Measurements from ENCODE around the gene NHP2. TPM values are rescaled to one million over a fixed set of nuclear protein-coding genes. Genes with fewer than 3 reads are reported as not detected.

NHP2 gene
- total and polyA plus RNA-seq, 9 of the 15 experiments (the other 6 are each of a cell fraction or from before 2014, with no cell fraction given): 52.8 to 622 (median 144) TPM

DNA sequence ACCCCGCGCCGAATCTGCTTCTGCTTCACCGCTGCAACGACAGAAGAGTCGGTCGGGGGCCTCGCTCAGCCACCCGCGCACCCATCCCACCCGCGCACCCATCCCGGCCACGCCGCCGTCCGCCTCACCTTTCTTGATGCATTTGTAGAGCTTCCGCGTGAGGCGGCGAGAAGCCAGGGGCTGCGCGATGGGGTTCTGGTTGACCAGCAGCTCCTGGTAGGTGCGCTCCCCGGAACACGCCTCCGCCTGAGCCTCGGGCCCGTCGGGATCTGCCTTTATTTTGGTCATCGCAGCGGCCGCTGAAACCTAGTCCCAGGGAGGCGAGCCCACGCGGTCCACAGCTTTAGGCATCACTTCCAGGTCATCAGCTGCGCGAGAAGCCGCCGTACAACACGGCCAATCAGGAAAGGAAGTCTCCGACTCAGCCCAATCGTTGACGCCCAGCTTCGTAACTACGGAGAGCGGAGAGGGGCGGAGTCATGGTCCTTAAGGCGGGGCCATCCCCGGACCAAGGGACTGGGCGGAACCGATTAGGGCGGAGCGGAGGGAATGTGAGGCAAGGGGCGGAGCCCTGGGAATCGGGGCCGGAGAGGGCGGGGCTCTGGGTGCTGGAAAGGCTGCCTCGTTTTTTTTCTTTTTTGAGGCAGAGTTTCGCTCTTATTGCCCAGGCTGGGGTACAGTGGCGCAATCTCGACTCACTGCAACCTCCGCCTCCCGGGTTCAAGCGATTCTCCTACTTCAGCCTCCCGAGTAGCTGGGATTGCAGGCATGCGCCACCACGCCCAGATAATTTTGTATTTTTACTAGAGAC is at the start of gene NHP2 (continued):
- TF ChIP-seq, protein P1, sequence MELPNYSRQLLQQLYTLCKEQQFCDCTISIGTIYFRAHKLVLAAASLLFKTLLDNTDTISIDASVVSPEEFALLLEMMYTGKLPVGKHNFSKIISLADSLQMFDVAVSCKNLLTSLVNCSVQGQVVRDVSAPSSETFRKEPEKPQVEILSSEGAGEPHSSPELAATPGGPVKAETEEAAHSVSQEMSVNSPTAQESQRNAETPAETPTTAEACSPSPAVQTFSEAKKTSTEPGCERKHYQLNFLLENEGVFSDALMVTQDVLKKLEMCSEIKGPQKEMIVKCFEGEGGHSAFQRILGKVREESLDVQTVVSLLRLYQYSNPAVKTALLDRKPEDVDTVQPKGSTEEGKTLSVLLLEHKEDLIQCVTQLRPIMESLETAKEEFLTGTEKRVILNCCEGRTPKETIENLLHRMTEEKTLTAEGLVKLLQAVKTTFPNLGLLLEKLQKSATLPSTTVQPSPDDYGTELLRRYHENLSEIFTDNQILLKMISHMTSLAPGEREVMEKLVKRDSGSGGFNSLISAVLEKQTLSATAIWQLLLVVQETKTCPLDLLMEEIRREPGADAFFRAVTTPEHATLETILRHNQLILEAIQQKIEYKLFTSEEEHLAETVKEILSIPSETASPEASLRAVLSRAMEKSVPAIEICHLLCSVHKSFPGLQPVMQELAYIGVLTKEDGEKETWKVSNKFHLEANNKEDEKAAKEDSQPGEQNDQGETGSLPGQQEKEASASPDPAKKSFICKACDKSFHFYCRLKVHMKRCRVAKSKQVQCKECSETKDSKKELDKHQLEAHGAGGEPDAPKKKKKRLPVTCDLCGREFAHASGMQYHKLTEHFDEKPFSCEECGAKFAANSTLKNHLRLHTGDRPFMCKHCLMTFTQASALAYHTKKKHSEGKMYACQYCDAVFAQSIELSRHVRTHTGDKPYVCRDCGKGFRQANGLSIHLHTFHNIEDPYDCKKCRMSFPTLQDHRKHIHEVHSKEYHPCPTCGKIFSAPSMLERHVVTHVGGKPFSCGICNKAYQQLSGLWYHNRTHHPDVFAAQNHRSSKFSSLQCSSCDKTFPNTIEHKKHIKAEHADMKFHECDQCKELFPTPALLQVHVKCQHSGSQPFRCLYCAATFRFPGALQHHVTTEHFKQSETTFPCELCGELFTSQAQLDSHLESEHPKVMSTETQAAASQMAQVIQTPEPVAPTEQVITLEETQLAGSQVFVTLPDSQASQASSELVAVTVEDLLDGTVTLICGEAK (IDR thresholded peaks at IDR 0.05): peak; percentile 78
- TF ChIP-seq, protein P1 (CRISPR knock-in tag; IDR thresholded peaks at IDR 0.05): no peak
- TF ChIP-seq FOXK2 (conservative IDR thresholded peaks at IDR 0.05 in 1 of 2, IDR thresholded peaks at IDR 0.05 in 1 of 2; ENCODE audit: low read depth in 2 of 2) (peak; percentile 80 to 82; a peak in 3 of 4 replicates), ZBTB9 (CRISPR knock-in tag; IDR thresholded peaks at IDR 0.05) (no peak), FOXM1 (IDR thresholded peaks at IDR 0.05; ENCODE audit: low read depth) (no peak), FOXM1 (CRISPR knock-in tag; IDR thresholded peaks at IDR 0.05; ENCODE audit: low read depth) (no peak), FIP1L1 (IDR thresholded peaks at IDR 0.05; ENCODE audit: low read depth, low read length, poor library complexity, severe bottlenecking) (peak; percentile 55), SNIP1 (IDR thresholded peaks at IDR 0.05; ENCODE audit: low read depth) (peak; percentile 56; the same call in 1 of the 2 replicates), EP400 (IDR thresholded peaks at IDR 0.05) (peak; percentile 93), POLR2G (IDR thresholded peaks at IDR 0.05; ENCODE audit: low read depth, low read length) (peak; percentile 91), LCOR (CRISPR knock-in tag; IDR thresholded peaks at IDR 0.05) (peak; percentile 81; the same call in 1 of the 2 replicates), MTA1 (IDR thresholded peaks at IDR 0.05; ENCODE audit: borderline replicate concordance) (peak; percentile 97), HES1 (IDR thresholded peaks at IDR 0.05; ENCODE audit: low read depth) (no peak), L3MBTL2 (IDR thresholded peaks at IDR 0.05) (peak; percentile 79), TOE1 (IDR thresholded peaks at IDR 0.05; ENCODE audit: borderline replicate concordance) (peak; percentile 81), TOE1 (CRISPR knock-in tag; IDR thresholded peaks at IDR 0.05; ENCODE audit: borderline replicate concordance, low read depth) (no peak), SIN3A (IDR thresholded peaks at IDR 0.05; ENCODE audit: borderline replicate concordance in 2 of 2, control insufficient read depth in 1 of 2, low read depth in 2 of 2, low read length in 2 of 2) (peak; percentile 84 to 92)

Measured in K562 (cell line).